Vagina (tissue), 2 donors: ENCODE data around the gene RNF114. TPM values are rescaled to one million over a fixed set of nuclear protein-coding genes. Genes with fewer than 3 reads are reported as not detected.

Experiments used
- DNase-seq, 2 donors: peaks; one replicate each; pipeline ENCODE4 v3.0.0-alpha.2; 2017; ENCODE audit errors: extremely low spot score in 2 of 2
- H3K27ac ChIP-seq: fragments of 200-600 bp; sonication (generic); one replicate; pipeline ENCODE4 v1.5.1; 2019
- H3K27me3 ChIP-seq: fragments of 200-600 bp; sonication (generic); one replicate; pipeline ENCODE4 v1.5.1; 2019
- H3K36me3 ChIP-seq, 2 donors: fragments of 200-600 bp; sonication (generic); one replicate each; pipeline ENCODE4 v1.5.1; 2017 to 2019
- H3K4me1 ChIP-seq: fragments of 200-600 bp; sonication (generic); one replicate; pipeline ENCODE4 v1.5.1; 2019
- H3K4me3 ChIP-seq, 2 donors: fragments of 200-600 bp; sonication (generic); 1 replicate in 1 of 2; 2 replicates in 1 of 2; pipeline ENCODE4 v1.5.1; 2016 to 2019
- H3K9me3 ChIP-seq: fragments of 200-600 bp; sonication (generic); one replicate; pipeline ENCODE4 v1.5.1; 2019
- CTCF ChIP-seq, 3 experiments: fragments of 450-650 bp in 2 of 3; fragments of 200-600 bp in 1 of 3; sonication (generic) in 1 of 3; IDR thresholded peaks; one replicate each; pipeline ENCODE4 v1.5.1; 2017 to 2019; ENCODE audit warnings: antibody characterized with exemption in 3 of 3, mild to moderate bottlenecking in 2 of 3, moderate library complexity in 2 of 3
- POLR2A ChIP-seq, 2 donors: fragments of 450-650 bp; IDR thresholded peaks; one replicate each; pipeline ENCODE4 v1.6.1; 2017; ENCODE audit warnings: antibody characterized with exemption in 2 of 2, mild to moderate bottlenecking in 2 of 2, moderate library complexity in 2 of 2
- POLR2AphosphoS5 ChIP-seq, 2 donors: sonication (generic); formaldehyde crosslinking; IDR thresholded peaks; one replicate each; pipeline ENCODE4 v1.9.0; 2017; ENCODE audit warnings: antibody characterized with exemption in 2 of 2, mild to moderate bottlenecking in 2 of 2, low read depth in 1 of 2; ENCODE audit not compliant: insufficient read depth in 1 of 2
- intact Hi-C: fragments of 100-400 bp; cut with DNase I; formaldehyde crosslinking; loops from one replicate; pipeline ENCODE4 v1.15.1; 2023
- total RNA-seq: library from RNA; depleted of rRNA; stranded (reverse); fragments of >200 nt; gene quantifications from one replicate; pipeline ENCODE4 v1.2.3, GENCODE V29; 2016

Gene RNF114
- total RNA-seq, 1 donor from 2014 or later, result 153 TPM

- Histone ChIP-seq H3K36me3 (no peaks in the 10 kb centered on the region), H3K9me3 (no peaks in the 10 kb centered on the region), H3K27ac (no peak overlapping the region), H3K4me3 (no peak overlapping the region), H3K27me3 (no peaks in the 10 kb centered on the region), H3K4me1 (no peaks in the 10 kb centered on the region)
- intact Hi-C loops, result no loop called here
- DNase-seq, result no peak
- TF ChIP-seq CTCF (IDR thresholded peaks at IDR 0.05), result no peak
- TF ChIP-seq POLR2AphosphoS5 (IDR thresholded peaks at IDR 0.05; ENCODE audit: insufficient read depth in 1 of 2, low read depth in 1 of 2), result no peak
- TF ChIP-seq POLR2A (IDR thresholded peaks at IDR 0.05), result no peak
Measured at GRCh38 chr20:49896204-49896603, 40.0 kb upstream of the RNF114 start.

GRCh38 chr20:49899541-49900383 is 36.4 kb upstream of the RNF114 start:
- Histone ChIP-seq H3K4me1 (no peaks in the 10 kb centered on the region), H3K27me3 (no peaks in the 10 kb centered on the region), H3K27ac (no peak overlapping the region), H3K36me3 (peaks cover 0 to 5% of the 10 kb centered on the region in 2 donors), H3K9me3 (no peaks in the 10 kb centered on the region), H3K4me3 (no peak overlapping the region)
- TF ChIP-seq POLR2A (IDR thresholded peaks at IDR 0.05) (no peak), POLR2AphosphoS5 (IDR thresholded peaks at IDR 0.05; ENCODE audit: insufficient read depth in 1 of 2, low read depth in 1 of 2) (no peak), CTCF (IDR thresholded peaks at IDR 0.05) (no peak)
- DNase-seq, result no peak
- intact Hi-C loops, result no loop called here

- intact Hi-C loops, result no loop called here
- no peak for DNase-seq
Measured at GRCh38 chr20:49901588-49901987, 34.6 kb upstream of the RNF114 start.

GRCh38 chr20:49904440-49905214 is 31.6 kb upstream of the RNF114 start:
- intact Hi-C loops, result no loop called here
- Histone ChIP-seq H3K4me3 (no peak overlapping the region), H3K4me1 (no peaks in the 10 kb centered on the region), H3K36me3 (peaks cover 0 to 38% of the 10 kb centered on the region in 2 donors), H3K9me3 (no peaks in the 10 kb centered on the region), H3K27me3 (no peaks in the 10 kb centered on the region), H3K27ac (no peak overlapping the region)
- no peak for TF ChIP-seq CTCF (IDR thresholded peaks at IDR 0.05)
- DNase-seq, result no peak

More at GRCh38 chr20:49901588-49901987, 34.6 kb upstream of the RNF114 start:
- no peak overlapping the region for H3K4me3 ChIP-seq
- no peak overlapping the region for H3K27ac ChIP-seq
- H3K9me3 ChIP-seq, result no peaks in the 10 kb centered on the region
- peaks cover 0 to 23% of the 10 kb centered on the region in 2 donors for H3K36me3 ChIP-seq
- TF ChIP-seq CTCF (IDR thresholded peaks at IDR 0.05), result no peak
- TF ChIP-seq POLR2AphosphoS5 (IDR thresholded peaks at IDR 0.05; ENCODE audit: insufficient read depth in 1 of 2, low read depth in 1 of 2), result no peak
- TF ChIP-seq POLR2A (IDR thresholded peaks at IDR 0.05), result no peak
- no peaks in the 10 kb centered on the region for H3K27me3 ChIP-seq
- no peaks in the 10 kb centered on the region for H3K4me1 ChIP-seq
